Stimulated activated CD8-positive, alpha-beta memory T cell treated with anti-CD3 and anti-CD28 coated beads, Interleukin-7, amount 100 ng/mL, for 48 hours (primary cell): ENCODE data around the gene UBQLN3.

Experiments used
- DNase-seq, 2 donors: peaks; one replicate each; pipeline ENCODE4 v3.0.0-alpha.2; 2020; ENCODE audit warnings: low read depth in 1 of 2; ENCODE audit errors: extremely low read depth in 1 of 2

UBQLN3 gene

DNA sequence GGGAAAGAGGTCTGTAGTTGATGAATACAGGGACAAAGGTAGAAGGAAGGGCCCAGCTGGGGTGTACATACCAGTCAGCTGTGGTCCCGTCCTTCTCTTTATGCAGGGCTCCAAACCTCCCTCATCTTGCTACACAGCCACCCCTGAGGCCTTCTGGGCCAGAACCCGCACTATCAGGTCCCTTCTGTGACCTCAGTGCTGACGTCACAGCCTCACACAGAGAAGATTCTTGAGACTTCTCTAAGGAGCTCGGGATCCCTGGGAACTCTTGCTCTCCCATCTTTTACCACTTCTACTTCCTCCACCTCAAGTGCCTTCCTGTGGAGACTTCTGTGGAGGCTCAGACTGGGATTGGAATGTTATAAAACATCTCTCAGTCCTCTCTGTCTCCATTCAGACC lies at the start of gene UBQLN3:
UBQLN3 (minus strand) TSS at position 155 of the 400 bp plus-strand sequence. CDS start 399 bp downstream, outside the sequence.
- no peak for DNase-seq

- no peak for DNase-seq
These were observed 48.0 kb upstream of the UBQLN3 start for GRCh38 chr11:5557751-5558150.

GRCh38 chr11:5556596-5557188 lies 46.9 kb upstream of the UBQLN3 start:
- DNase-seq, result no peak

GRCh38 chr11:5553343-5553742 lies 43.6 kb upstream of the UBQLN3 start:
- no peak for DNase-seq

- DNase-seq, result no peak
These were observed 40.8 kb upstream of the UBQLN3 start for GRCh38 chr11:5550440-5551095.

DNA sequence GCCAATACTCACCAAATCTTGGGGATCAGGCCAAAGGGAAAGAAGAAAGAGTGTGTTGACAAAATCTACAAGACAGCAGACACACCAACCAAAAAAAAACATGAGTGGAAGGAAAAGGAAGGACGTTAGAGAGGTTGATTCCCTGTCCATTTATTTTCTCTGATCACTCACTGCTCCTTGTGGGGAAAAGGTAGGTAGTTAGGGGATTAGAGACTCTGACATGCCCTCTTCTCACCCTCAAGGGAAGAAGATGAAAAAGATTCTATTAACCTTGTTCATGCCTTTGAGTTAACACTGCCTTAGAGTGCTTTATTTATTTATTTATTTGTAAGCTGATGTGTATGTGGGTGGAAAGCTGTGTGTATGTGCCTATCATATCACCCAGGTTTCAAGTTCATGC lies 38.7 kb upstream of the UBQLN3 start, which contains the start of gene OR52H1:
OR52H1 (minus strand) TSS at position 101 of the 400 bp plus-strand sequence. CDS start 3,035 bp downstream, outside the sequence.
- DNase-seq, result no peak

DNA sequence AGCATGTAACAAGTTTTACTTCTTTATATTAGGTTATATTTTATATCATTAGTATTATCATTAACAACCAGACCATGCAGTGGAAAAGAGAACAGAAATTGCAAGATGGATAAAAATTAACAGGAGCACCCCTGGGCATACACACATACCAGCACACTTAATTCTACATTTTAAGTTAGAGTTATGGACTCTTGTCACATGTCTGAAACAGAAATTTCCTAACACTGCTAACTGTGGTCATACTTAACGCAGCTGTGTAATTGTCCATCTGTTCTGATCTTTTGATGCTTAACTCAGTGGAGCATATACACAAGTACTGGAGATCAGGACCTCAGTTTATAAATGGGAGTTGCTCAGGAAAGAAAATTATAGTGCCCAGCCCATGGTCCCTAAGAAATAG lies 38.2 kb upstream of the UBQLN3 start:
- DNase-seq, result no peak

- DNase-seq, result no peak
These were observed 36.7 kb upstream of the UBQLN3 start for GRCh38 chr11:5546457-5546856.

DNA sequence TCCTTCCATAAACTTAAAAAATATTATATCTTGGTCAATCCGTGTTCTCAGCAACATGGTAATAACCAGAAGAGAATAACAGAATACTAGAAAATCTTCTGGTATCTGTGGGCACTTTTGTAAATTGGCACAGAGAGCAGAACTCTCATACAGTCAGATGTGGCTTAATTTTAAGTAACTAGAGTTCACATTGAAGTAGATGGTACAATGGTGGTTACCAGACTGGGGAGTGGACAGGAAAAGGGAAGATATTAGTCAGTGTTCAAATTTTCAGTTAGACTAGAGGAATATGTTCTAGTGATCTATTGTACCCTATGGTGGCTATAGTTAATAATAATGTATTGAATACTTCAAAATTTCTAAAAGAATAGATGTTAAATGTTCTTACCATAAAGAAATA lies 31.7 kb upstream of the UBQLN3 start:
- DNase-seq, result no peak

DNA sequence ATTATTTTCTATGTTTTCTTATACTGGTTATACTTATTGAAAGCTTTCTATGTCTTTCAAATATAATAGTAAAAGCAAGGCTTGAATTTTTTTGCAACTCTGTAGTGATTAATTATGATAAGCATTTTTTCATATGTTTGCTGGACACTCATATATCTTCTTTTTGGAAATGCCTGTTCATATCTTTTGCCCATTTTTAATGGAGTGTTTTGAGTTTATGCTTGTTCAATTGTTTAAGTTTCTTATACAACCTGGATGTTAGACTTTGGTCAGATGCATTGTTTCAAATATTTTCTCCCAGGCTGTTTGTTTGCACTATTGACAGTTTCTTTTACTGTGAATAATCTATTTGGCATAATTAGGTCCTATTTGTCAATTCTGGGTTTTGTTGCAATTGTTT lies 26.7 kb upstream of the UBQLN3 start:
- DNase-seq, result no peak

- DNase-seq, result no peak
These were observed 24.3 kb upstream of the UBQLN3 start for GRCh38 chr11:5534046-5534445.

GRCh38 chr11:5531053-5531831 lies 21.5 kb upstream of the UBQLN3 start:
- no peak for DNase-seq

DNA sequence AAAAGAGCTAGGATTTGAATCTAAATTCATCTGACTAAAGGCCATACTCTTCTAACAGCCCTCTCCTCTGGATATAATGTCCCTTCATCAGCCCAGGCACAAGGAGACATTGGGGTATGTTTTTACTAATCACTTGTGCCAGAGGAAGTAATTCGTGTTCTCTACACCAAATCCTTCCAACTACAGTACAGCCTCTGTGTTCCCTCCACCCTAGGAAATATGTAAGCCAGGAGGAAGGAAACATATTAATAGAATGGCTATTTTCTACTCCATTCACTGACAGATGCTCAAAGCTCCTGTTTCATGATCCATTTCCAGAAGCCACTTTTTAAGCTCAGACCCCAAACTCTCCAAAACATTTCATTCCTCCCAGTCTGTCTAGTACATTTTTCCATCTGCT lies 18.7 kb upstream of the UBQLN3 start:
- no peak for DNase-seq

DNA sequence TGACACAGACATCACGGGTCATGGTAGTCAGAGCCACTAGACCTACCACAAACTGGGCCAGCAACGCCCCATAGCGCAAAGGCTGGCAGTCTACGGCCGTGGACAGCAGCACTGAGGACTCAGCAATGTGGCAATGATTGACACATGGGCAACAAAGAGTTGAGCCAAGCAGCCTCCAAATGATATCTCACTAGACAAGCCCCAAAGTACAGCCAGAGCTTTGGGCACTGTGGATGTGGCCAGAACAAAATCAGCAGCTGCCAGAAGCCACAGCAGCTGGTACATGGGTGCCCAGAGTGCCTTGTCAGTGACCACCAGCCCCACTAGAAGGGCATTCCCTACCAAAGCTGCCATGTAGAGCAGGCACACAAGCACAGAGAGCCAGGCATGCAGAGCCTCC lies 18.0 kb upstream of the UBQLN3 start:
- no peak for DNase-seq

DNA sequence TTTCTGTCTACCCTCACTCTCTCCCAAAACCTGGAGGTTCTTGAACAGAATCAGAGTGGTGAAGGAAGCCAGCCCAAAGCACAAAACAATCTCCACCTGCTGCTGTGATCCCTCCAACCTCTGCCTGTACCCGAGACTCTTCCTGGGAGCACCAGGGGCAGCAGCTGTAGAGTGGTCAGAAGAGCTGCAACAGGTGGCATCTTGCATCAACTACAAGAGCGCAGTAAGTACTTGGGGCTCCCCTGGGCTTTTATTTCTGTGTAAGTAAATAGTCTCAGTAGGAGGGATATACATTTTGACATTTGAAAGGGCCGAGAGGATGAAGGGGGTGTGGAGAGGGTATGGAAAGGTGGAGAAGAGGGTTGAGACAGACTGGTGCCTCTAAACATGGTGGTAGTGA lies 15.0 kb upstream of the UBQLN3 start:
- no peak for DNase-seq

DNA sequence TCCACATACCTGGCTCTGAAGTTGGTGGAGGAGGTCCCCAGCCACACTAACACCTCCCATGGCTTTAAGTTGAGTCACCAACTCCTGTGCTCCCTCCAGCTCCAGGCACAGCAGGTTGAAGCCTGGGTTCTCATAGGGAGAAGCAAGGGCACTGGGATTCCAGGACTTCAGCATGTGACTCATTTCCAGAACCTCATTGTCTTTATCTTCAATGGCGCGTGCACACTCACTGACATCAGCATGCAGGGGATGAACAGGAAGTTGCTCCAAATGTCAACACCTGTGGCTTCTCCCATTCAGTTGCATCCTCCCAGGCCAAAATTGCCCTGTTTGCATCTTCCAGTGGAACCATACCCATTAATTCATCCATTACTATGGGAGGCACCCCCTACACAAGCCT lies 12.6 kb upstream of the UBQLN3 start:
- DNase-seq, result no peak

GRCh38 chr11:5521540-5521939 lies 11.8 kb upstream of the UBQLN3 start:
- no peak for DNase-seq

DNA sequence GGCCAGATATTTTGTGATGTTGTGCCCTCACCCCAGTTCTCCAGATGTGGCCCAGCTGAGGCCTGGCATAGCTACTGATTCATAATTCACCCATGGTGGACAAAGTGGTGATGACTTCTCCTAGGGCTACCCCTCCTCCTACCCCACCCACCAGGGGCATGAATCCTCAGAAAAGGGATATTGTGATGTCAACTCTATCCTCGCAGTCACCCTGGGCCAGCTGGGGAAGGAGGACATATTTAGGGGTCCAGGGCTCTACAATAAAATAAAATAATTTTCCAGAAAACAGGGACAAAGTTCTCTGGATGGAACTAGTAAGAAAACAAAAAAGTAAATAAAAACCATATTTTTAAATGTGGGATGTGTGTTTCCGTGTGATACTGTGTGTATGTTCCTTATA lies 6.8 kb upstream of the UBQLN3 start, which contains the start of gene UBQLNL:
UBQLNL (minus strand) TSS at position 101 of the 400 bp plus-strand sequence. CDS start 258 bp downstream, outside the sequence.
- no peak for DNase-seq

GRCh38 chr11:5514841-5515240 lies 5.1 kb upstream of the UBQLN3 start:
- DNase-seq, result no peak

GRCh38 chr11:5508605-5509004 lies 1.2 kb downstream of the UBQLN3 start:
- no peak for DNase-seq

- DNase-seq, result no peak
These were observed 1.8 kb downstream of the UBQLN3 start for GRCh38 chr11:5507933-5508305.
